BLaER1 treated with 17β-estradiol and CSF1 and Interleukin-3, amounts not matched to agents 10 nM and 100 nM (cell line): ENCODE data around the gene TMTC3.
"Not testable (repeated sequence)": the region's sequence is repeated elsewhere in the genome, so short reads cannot be mapped to it uniquely, and the experiment has no call there.

Experiments used
- H3K27ac ChIP-seq, 11 experiments: shearing (Covaris generic); formaldehyde crosslinking; 2 replicates each; pipeline ENCODE4 v1.8.1; 2022
- H3K27me3 ChIP-seq, 11 experiments: shearing (Covaris generic); formaldehyde crosslinking; 2 replicates each; pipeline ENCODE4 v1.8.1; 2022
- H3K36me3 ChIP-seq, 11 experiments: shearing (Covaris generic); formaldehyde crosslinking; 2 replicates each; pipeline ENCODE4 v1.8.1; 2022
- H3K4me1 ChIP-seq, 10 experiments: shearing (Covaris generic); formaldehyde crosslinking; 2 replicates each; pipeline ENCODE4 v1.8.1; 2022
- H3K4me2 ChIP-seq, 11 experiments: shearing (Covaris generic); formaldehyde crosslinking; 2 replicates each; pipeline ENCODE4 v1.8.1; 2022
- H3K4me3 ChIP-seq, 10 experiments: shearing (Covaris generic); formaldehyde crosslinking; 2 replicates each; pipeline ENCODE4 v1.8.1; 2022
- H3K9ac ChIP-seq, 11 experiments: shearing (Covaris generic); formaldehyde crosslinking; 2 replicates each; pipeline ENCODE4 v1.8.1; 2022
- H3K9me3 ChIP-seq, 11 experiments: shearing (Covaris generic); formaldehyde crosslinking; replicated peaks in 1 of 11; 2 replicates each; pipeline ENCODE4 v1.8.1; 2022
- H4K20me1 ChIP-seq, 11 experiments: shearing (Covaris generic); formaldehyde crosslinking; 2 replicates each; pipeline ENCODE4 v1.8.1; 2022
- Cebpa-rat ChIP-seq, 11 experiments: shearing (Covaris generic); IDR thresholded peaks; 2 replicates each; pipeline ENCODE4 v1.8.1; 2022

The TMTC3 gene

GRCh38 chr12:88202500-88202899 is 60.4 kb downstream of the TMTC3 start:
- H3K9me3 ChIP-seq = peaks cover 12 to 30% (median 18%) of the 10 kb centered on the region in 11 experiments
- no peaks in the 10 kb centered on the region for H4K20me1 ChIP-seq
- no peak overlapping the region for H3K9ac ChIP-seq
- H3K4me3 ChIP-seq = no peak overlapping the region
- no peaks in the 10 kb centered on the region for H3K36me3 ChIP-seq
- H3K4me1 ChIP-seq = peaks cover 0 to 9% (median 0%) of the 10 kb centered on the region in 10 experiments; a peak in 2 of 20 replicates
- no peak overlapping the region for H3K4me2 ChIP-seq
- no peak overlapping the region for H3K27ac ChIP-seq
- TF ChIP-seq Cebpa-rat (IDR thresholded peaks at IDR 0.05) = no peak
- H3K27me3 ChIP-seq = no peaks in the 10 kb centered on the region

DNA sequence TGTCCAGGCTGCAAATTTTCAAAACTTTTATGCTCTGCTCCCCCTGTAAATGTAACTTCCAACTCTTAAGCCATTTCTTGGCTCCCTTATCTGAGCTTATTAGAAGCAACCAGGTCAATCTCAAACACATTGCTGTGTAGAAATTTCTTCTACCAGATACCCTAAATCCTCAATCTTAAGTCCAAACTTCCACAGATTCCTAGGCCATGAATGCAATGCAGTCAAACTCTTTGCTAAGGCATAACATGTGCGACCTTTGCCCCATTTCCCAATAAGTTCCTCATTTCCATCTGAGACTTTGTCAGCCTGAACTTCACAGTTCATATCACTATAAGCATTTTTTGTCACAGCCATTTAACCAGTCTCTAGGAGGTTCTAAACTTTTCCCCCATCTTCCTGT is 64.5 kb downstream of the TMTC3 start:
- no peak for TF ChIP-seq Cebpa-rat (IDR thresholded peaks at IDR 0.05)
- Histone ChIP-seq H3K9ac (no peak overlapping the region), H3K4me3 (no peak overlapping the region), H3K36me3 (no peaks in the 10 kb centered on the region), H3K27ac (no peak overlapping the region), H3K9me3 (peaks cover 27 to 58% (median 40%) of the 10 kb centered on the region in 11 experiments), H4K20me1 (no peaks in the 10 kb centered on the region), H3K4me2 (0 out of 22 replicates have a peak overlapping the region, but pooled peaks of 1 of the 11 experiments have one; percentile 6), H3K4me1 (peaks cover 0 to 9% (median 0%) of the 10 kb centered on the region in 10 experiments; a peak in 2 of 20 replicates), H3K27me3 (no peaks in the 10 kb centered on the region)

DNA sequence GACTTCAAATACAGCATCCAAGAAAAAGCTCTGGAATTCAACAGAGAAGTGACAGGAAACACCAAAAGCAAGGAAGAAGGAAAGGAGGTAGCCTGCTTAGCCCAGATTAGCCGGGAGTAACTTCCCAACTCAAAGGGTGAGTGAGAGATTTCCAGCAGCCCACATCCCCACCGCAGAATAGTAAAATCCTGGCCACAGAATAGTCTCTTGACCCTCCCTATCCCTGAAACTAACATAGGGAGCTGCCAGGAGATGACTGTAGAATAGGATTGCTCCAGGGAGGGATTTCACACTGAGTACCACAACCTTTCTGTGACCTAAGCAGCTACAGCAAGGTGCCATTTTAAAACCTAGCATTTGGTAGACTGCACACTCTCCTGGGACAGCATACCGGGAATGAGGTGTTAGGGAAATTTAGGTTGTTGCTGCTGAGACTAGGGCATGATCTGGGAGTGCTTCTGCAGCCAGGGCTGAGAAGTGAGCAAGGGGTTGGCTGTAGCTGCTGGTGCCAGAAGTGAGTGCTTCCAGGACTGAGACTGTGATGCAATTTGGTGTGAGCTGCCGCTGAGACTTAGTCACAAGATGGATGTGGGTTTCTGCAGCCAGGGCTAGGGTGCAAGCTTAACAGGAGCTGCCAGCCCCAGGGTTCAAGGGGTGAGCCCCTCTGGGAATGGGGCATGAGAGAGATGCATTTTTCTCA is 66.0 kb downstream of the TMTC3 start:
- TF ChIP-seq Cebpa-rat (IDR thresholded peaks at IDR 0.05) = no peak
- H3K9ac ChIP-seq = no peak overlapping the region
- peaks cover 0 to 9% (median 0%) of the 10 kb centered on the region in 10 experiments; a peak in 2 of 20 replicates for H3K4me1 ChIP-seq
- H3K27ac ChIP-seq = no peak overlapping the region
- no peaks in the 10 kb centered on the region for H3K36me3 ChIP-seq
- no peaks in the 10 kb centered on the region for H3K27me3 ChIP-seq
- peaks cover 32 to 63% (median 41%) of the 10 kb centered on the region in 11 experiments for H3K9me3 ChIP-seq
- no peak overlapping the region for H3K4me3 ChIP-seq
- H3K4me2 ChIP-seq = no peak overlapping the region
- no peaks in the 10 kb centered on the region for H4K20me1 ChIP-seq

GRCh38 chr12:88208661-88209060 is 66.6 kb downstream of the TMTC3 start:
- Histone ChIP-seq H3K4me2 (no peak overlapping the region), H3K27me3 (no peaks in the 10 kb centered on the region), H4K20me1 (no peaks in the 10 kb centered on the region), H3K4me1 (peaks cover 0 to 9% (median 0%) of the 10 kb centered on the region in 10 experiments; a peak in 2 of 20 replicates), H3K36me3 (no peaks in the 10 kb centered on the region), H3K27ac (no peak overlapping the region), H3K4me3 (no peak overlapping the region), H3K9me3 (peaks cover 28 to 60% (median 35%) of the 10 kb centered on the region in 11 experiments), H3K9ac (no peak overlapping the region)
- no peak for TF ChIP-seq Cebpa-rat (IDR thresholded peaks at IDR 0.05)

GRCh38 chr12:88210311-88210710 is 68.2 kb downstream of the TMTC3 start:
- peaks cover 20 to 56% (median 33%) of the 10 kb centered on the region in 11 experiments; a peak in 21 of 22 replicates for H3K9me3 ChIP-seq
- H3K27me3 ChIP-seq, H4K20me1 ChIP-seq, H3K4me2 ChIP-seq, H3K4me1 ChIP-seq, H3K9ac ChIP-seq, H3K27ac ChIP-seq, H3K36me3 ChIP-seq, H3K4me3 ChIP-seq: not testable (repeated sequence)

DNA sequence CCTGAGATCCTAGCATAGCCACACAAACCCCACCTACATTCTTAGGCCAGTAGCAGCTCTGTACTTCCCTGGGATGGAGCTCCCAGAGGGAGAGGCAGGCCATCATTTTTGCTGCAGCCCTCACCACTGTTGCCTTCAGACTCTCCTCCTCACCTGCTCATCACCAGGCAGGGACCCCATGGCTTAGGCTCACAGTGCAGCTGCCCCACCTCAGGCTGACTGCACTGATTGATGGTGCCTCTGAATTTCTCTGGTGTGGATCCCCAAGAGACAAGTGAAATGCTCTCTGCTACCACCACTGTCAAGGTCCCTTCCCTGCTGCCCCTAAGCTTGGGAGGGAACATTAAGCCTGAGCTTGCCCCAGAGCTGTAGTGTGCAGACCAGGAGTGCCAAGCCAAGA is 76.2 kb downstream of the TMTC3 start:
- Histone ChIP-seq H3K4me3 (no peak overlapping the region), H3K9me3 (peaks cover 15 to 67% (median 35%) of the 10 kb centered on the region in 11 experiments; a peak in 21 of 22 replicates), H3K27me3 (no peaks in the 10 kb centered on the region), H3K36me3 (no peaks in the 10 kb centered on the region), H3K27ac (no peak overlapping the region), H4K20me1 (no peaks in the 10 kb centered on the region), H3K4me1 (no peaks in the 10 kb centered on the region), H3K9ac (no peak overlapping the region), H3K4me2 (no peak overlapping the region)
- no peak for TF ChIP-seq Cebpa-rat (IDR thresholded peaks at IDR 0.05)

DNA sequence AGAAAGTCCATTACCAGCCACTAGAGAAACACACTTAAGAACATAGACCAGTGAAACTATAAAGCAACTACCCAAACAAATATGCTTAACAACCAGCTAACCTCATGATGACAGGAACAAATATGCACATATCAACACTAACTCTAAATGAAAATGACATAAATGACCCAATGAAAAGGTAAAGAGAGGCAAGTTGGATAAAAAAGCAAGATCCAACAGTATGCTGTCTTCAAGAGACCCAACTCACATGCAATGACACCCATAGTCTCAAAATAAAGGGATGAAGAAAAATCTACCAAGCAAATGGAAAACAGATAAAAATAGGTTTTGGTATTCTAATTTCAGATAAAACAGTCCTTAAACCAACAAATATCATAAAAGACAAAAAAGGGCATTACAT is 77.8 kb downstream of the TMTC3 start:
- Histone ChIP-seq H3K4me3 (no peak overlapping the region), H3K27ac (no peak overlapping the region), H3K4me1 (no peaks in the 10 kb centered on the region), H4K20me1 (no peaks in the 10 kb centered on the region), H3K36me3 (no peaks in the 10 kb centered on the region), H3K27me3 (no peaks in the 10 kb centered on the region), H3K4me2 (no peak overlapping the region), H3K9ac (no peak overlapping the region), H3K9me3 (peaks cover 15 to 58% (median 32%) of the 10 kb centered on the region in 11 experiments; a peak in 21 of 22 replicates)
- TF ChIP-seq Cebpa-rat (IDR thresholded peaks at IDR 0.05) = no peak

- Histone ChIP-seq H3K9me3 (peaks cover 15 to 64% (median 32%) of the 10 kb centered on the region in 11 experiments; a peak in 21 of 22 replicates), H3K4me3 (no peak overlapping the region), H3K27ac (no peak overlapping the region), H3K36me3 (no peaks in the 10 kb centered on the region), H3K9ac (no peak overlapping the region), H3K4me1 (peaks cover 0 to 4% (median 0%) of the 10 kb centered on the region in 10 experiments; a peak in 1 of 20 replicates), H3K27me3 (no peaks in the 10 kb centered on the region), H3K4me2 (no peak overlapping the region), H4K20me1 (no peaks in the 10 kb centered on the region)
- TF ChIP-seq Cebpa-rat (IDR thresholded peaks at IDR 0.05) = no peak
Measured at GRCh38 chr12:88223519-88223918, 81.4 kb downstream of the TMTC3 start.

DNA sequence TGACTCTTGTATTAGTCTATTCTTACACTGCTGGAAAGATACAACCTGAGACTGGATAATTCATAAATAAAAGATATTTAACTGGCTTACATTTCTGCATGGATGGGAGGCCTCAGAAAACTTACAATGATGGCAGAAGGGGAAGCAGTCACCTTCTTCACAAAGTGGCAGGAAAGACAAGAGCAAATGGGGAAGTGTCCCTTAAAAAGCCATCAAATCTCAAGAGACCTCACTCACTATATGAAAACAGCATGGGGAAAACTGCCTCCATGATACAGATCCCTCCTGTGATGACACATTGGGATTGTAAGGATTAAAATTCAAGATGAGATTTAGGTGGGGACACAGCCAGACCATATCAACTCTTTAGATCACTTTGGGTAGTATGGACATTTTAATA is 83.7 kb downstream of the TMTC3 start:
- H3K4me1 ChIP-seq = peaks cover 0 to 4% (median 0%) of the 10 kb centered on the region in 10 experiments; a peak in 1 of 20 replicates
- no peak for TF ChIP-seq Cebpa-rat (IDR thresholded peaks at IDR 0.05)
- H3K4me3 ChIP-seq = no peak overlapping the region
- H3K4me2 ChIP-seq = no peak overlapping the region
- H3K27me3 ChIP-seq = no peaks in the 10 kb centered on the region
- H3K9me3 ChIP-seq = peaks cover 1 to 41% (median 16%) of the 10 kb centered on the region in 11 experiments; a peak in 18 of 22 replicates
- no peaks in the 10 kb centered on the region for H4K20me1 ChIP-seq
- H3K36me3 ChIP-seq = no peaks in the 10 kb centered on the region
- H3K27ac ChIP-seq = no peak overlapping the region
- no peak overlapping the region for H3K9ac ChIP-seq

DNA sequence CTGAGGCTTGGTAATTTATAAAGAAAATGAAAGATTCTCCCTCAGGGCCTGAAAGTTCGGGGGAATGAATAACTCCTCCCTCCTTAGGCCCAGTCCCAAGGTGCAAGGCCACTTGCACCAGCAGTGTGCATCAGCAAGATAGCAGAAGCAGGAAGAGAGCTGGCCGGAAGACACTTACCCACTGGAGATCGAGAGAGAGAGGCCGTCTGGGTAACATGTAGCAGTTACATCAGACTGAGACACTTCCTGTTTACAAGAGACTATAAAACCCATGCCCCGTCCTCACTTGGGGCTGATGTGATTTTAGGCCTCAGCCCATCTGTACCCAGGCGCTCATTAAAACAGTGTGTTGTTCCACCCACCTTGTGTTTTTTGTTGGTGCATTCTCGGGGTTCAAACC is 85.2 kb downstream of the TMTC3 start:
- Histone ChIP-seq H3K9me3 (peaks cover 0 to 26% (median 5%) of the 10 kb centered on the region in 11 experiments; a peak in 12 of 22 replicates), H3K27ac (no peak overlapping the region), H3K27me3 (no peaks in the 10 kb centered on the region), H3K9ac (no peak overlapping the region), H3K4me2 (no peak overlapping the region), H3K4me1 (peaks cover 0 to 4% (median 0%) of the 10 kb centered on the region in 10 experiments; a peak in 1 of 20 replicates), H3K36me3 (no peaks in the 10 kb centered on the region), H4K20me1 (no peaks in the 10 kb centered on the region), H3K4me3 (no peak overlapping the region)
- TF ChIP-seq Cebpa-rat (IDR thresholded peaks at IDR 0.05) = no peak
